Endothelial cell of umbilical vein (primary cell): ENCODE data around the gene SMURF1.
"Not testable (repeated sequence)": the region's sequence is repeated elsewhere in the genome, so short reads cannot be mapped to it uniquely, and the experiment has no call there.

Source experiments
- CTCF ChIP-seq, 2 donors: IDR thresholded peaks; 1 replicate in 1 of 2; 2 replicates in 1 of 2; pipeline ENCODE4 v1.5.1; 2011; ENCODE audit warnings: low read length in 2 of 2, mild to moderate bottlenecking in 2 of 2, moderate library complexity in 2 of 2, control low read depth in 1 of 2, inconsistent platforms in 1 of 2, low read depth in 1 of 2; ENCODE audit not compliant: insufficient read depth in 1 of 2; ENCODE audit errors: extremely low read depth in 1 of 2
- EZH2 ChIP-seq: IDR thresholded peaks from 2 replicates; pipeline ENCODE4 v1.6.1; 2012; ENCODE audit warnings: borderline replicate concordance, low read depth, mild to moderate bottlenecking, moderate library complexity, low read length, inconsistent platforms; ENCODE audit not compliant: severe bottlenecking
- GATA2 ChIP-seq: IDR thresholded peaks from 2 replicates; pipeline ENCODE4 v1.7.0; 2011; ENCODE audit warnings: low read depth, mild to moderate bottlenecking, moderate library complexity, mixed read lengths, low read length; ENCODE audit not compliant: insufficient read length, insufficient read depth
- POLR2AphosphoS5 ChIP-seq: IDR thresholded peaks from 2 replicates; pipeline ENCODE4 v1.6.1; 2012; ENCODE audit warnings: low read depth, mild to moderate bottlenecking, control low read depth, low read length, moderate library complexity; ENCODE audit not compliant: insufficient read depth
- TF ChIP-seq, protein P1 (sequence below): IDR thresholded peaks from 2 replicates; pipeline ENCODE4 v1.6.1; 2011; ENCODE audit not compliant: insufficient read depth, insufficient read length

- not testable (repeated sequence) for TF ChIP-seq CTCF (IDR thresholded peaks at IDR 0.05; ENCODE audit: extremely low read depth in 1 of 2, insufficient read depth in 1 of 2, low read depth in 1 of 2, low read length in 2 of 2); POLR2AphosphoS5; EZH2; GATA2
- TF ChIP-seq, protein P1, sequence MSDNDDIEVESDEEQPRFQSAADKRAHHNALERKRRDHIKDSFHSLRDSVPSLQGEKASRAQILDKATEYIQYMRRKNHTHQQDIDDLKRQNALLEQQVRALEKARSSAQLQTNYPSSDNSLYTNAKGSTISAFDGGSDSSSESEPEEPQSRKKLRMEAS = not testable (repeated sequence)
Measured at GRCh38 chr7:99046262-99046661, 97.6 kb downstream of the SMURF1 start.
